Keratinocyte (primary cell): Measurements from ENCODE around the gene PTOV1. TPM values are rescaled to one million over a fixed set of nuclear protein-coding genes. Genes with fewer than 3 reads are reported as not detected.

Source experiments
- DNase-seq: peaks from one replicate; pipeline ENCODE4 v3.0.0-alpha.2; 2011; ENCODE audit warnings: low read depth, missing footprints, low spot score
- FAIRE-seq: peaks from 2 replicates; lab custom pipeline; 2011; peaks lifted over from hg19 to GRCh38; lab: Jason Lieb, UNC
- H2AFZ ChIP-seq: 2 replicates; pipeline ENCODE4 v1.6.0; 2012; ENCODE audit warnings: low read length, control low read depth, inconsistent platforms; ENCODE audit not compliant: control insufficient read depth
- H3K27ac ChIP-seq: 2 replicates; pipeline ENCODE4 v1.5.1; 2011; ENCODE audit warnings: low read length; ENCODE audit not compliant: control insufficient read depth, insufficient read depth
- H3K27me3 ChIP-seq: 3 replicates; pipeline ENCODE4 v1.6.0; 2011; ENCODE audit warnings: low read length; ENCODE audit not compliant: control insufficient read depth, insufficient read depth; ENCODE audit errors: extremely low read depth
- H3K36me3 ChIP-seq, 2 experiments: 2 replicates in 1 of 2; 3 replicates in 1 of 2; pipeline ENCODE4 v1.5.1; 2011; ENCODE audit warnings: low read length in 2 of 2, mild to moderate bottlenecking in 1 of 2; ENCODE audit not compliant: control insufficient read depth in 2 of 2, insufficient read depth in 2 of 2; ENCODE audit errors: extremely low read depth in 1 of 2
- H3K4me1 ChIP-seq: 3 replicates; pipeline ENCODE4 v1.5.1; 2011; ENCODE audit warnings: low read length; ENCODE audit not compliant: control insufficient read depth, insufficient read depth; ENCODE audit errors: extremely low read depth
- H3K4me2 ChIP-seq: 3 replicates; pipeline ENCODE4 v1.6.0; 2011; ENCODE audit warnings: low read depth, low read length; ENCODE audit not compliant: control insufficient read depth, insufficient read depth; ENCODE audit errors: extremely low read depth
- H3K4me3 ChIP-seq, 3 experiments: fragments of 200-600 bp in 1 of 3; sonication (generic) in 1 of 3; 2 replicates in 2 of 3; 3 replicates in 1 of 3; pipeline ENCODE4 v1.5.1; 2011 to 2016; ENCODE audit warnings: low read length in 3 of 3, mild to moderate bottlenecking in 3 of 3, control low read depth in 2 of 3, inconsistent platforms in 1 of 3, low read depth in 1 of 3, mixed read lengths in 1 of 3, mixed run types in 1 of 3, moderate library complexity in 1 of 3; ENCODE audit not compliant: control insufficient read depth in 2 of 3, insufficient read depth in 2 of 3; ENCODE audit errors: extremely low read depth in 1 of 3
- H3K79me2 ChIP-seq: 2 replicates; pipeline ENCODE4 v1.6.0; 2012; ENCODE audit warnings: low read length; ENCODE audit not compliant: control insufficient read depth, insufficient read depth
- H3K9ac ChIP-seq: 3 replicates; pipeline ENCODE4 v1.6.0; 2011; ENCODE audit warnings: low read length; ENCODE audit not compliant: control insufficient read depth, insufficient read depth; ENCODE audit errors: extremely low read depth
- H3K9me1 ChIP-seq: 3 replicates; pipeline ENCODE4 v1.6.0; 2011; ENCODE audit warnings: low read length; ENCODE audit not compliant: control insufficient read depth, insufficient read depth; ENCODE audit errors: extremely low read depth
- H3K9me3 ChIP-seq: 2 replicates; pipeline ENCODE4 v1.5.1; 2012; ENCODE audit warnings: low read depth, low read length; ENCODE audit not compliant: control insufficient read depth
- H4K20me1 ChIP-seq: 3 replicates; pipeline ENCODE4 v1.6.0; 2011; ENCODE audit warnings: low read length; ENCODE audit not compliant: control insufficient read depth, insufficient read depth; ENCODE audit errors: extremely low read depth
- CTCF ChIP-seq, 3 experiments: IDR thresholded peaks in 1 of 3; conservative IDR thresholded peaks in 1 of 3; optimal IDR thresholded peaks in 1 of 3; 2 replicates in 2 of 3; 3 replicates in 1 of 3; pipeline versions ENCODE3 to v1.5.1; 2011; ENCODE audit warnings: low read length in 3 of 3, mild to moderate bottlenecking in 3 of 3, moderate library complexity in 2 of 3, control low read depth in 1 of 3, inconsistent platforms in 1 of 3; ENCODE audit not compliant: insufficient read depth in 2 of 3; ENCODE audit errors: extremely low read depth in 1 of 3
- EZH2 ChIP-seq: IDR thresholded peaks from one replicate; pipeline ENCODE4 v1.6.1; 2012; ENCODE audit warnings: inconsistent platforms, mild to moderate bottlenecking, low read length, moderate library complexity
- dilution Hi-C: fragments of 300-500 bp; cut with MboI; formaldehyde crosslinking; loops from one replicate; pipeline ENCODE4 v1.7.0; 2020; ENCODE audit warnings: low sequenced_read_pairs; ENCODE audit not compliant: extremely low pct_ligation_motif_present
- polyA plus RNA-seq, 5 experiments: library from polyadenylated mRNA; depleted of rRNA in 3 of 5; stranded (reverse) in 3 of 5; stranded (forward) in 1 of 5; unstranded in 1 of 5; fragments of >200 nt; gene quantifications; 1 replicate in 1 of 5; 2 replicates in 3 of 5; 3 replicates in 1 of 5; pipeline versions ENCODE4 v1.2.1 to v1.2.3, GENCODE V29; 2011 to 2012; ENCODE audit warnings: missing spikeins in 2 of 5, low read depth in 1 of 5, low replicate concordance in 1 of 5

PTOV1 gene
- polyA plus RNA-seq, 1 donor (not counting 4 experiments of a cell fraction or from before 2014, with no cell fraction given), result 22.9 TPM

- no peak for TF ChIP-seq CTCF (optimal IDR thresholded peaks at IDR 0.05 in 1 of 3, IDR thresholded peaks at IDR 0.05 in 1 of 3, conservative IDR thresholded peaks at IDR 0.05 in 1 of 3; ENCODE audit: extremely low read depth in 1 of 3, insufficient read depth in 2 of 3, low read length in 3 of 3)
- TF ChIP-seq EZH2, result no peak
- Histone ChIP-seq H3K9me3 (no peaks in the 10 kb centered on the region), H3K4me2 (no peak overlapping the region), H3K79me2 (no peaks in the 10 kb centered on the region), H4K20me1 (no peaks in the 10 kb centered on the region), H3K9ac (no peak overlapping the region), H3K4me1 (peaks cover 10% of the 10 kb centered on the region), H3K27ac (no peak overlapping the region), H2AFZ (no peak overlapping the region), H3K9me1 (no peaks in the 10 kb centered on the region), H3K27me3 (no peaks in the 10 kb centered on the region), H3K36me3 (peaks cover 8 to 17% of the 10 kb centered on the region in 2 experiments), H3K4me3 (no peak overlapping the region)
- FAIRE-seq, result no peak
- no peak for DNase-seq
- dilution Hi-C loops, result no loop called here
Observed at GRCh38 chr19:49806620-49806959, 44.4 kb upstream of the PTOV1 start.

GRCh38 chr19:49807058-49807903 is 43.7 kb upstream of the PTOV1 start:
- no peaks in the 10 kb centered on the region for H3K9me1 ChIP-seq
- peaks cover 8 to 17% of the 10 kb centered on the region in 2 experiments for H3K36me3 ChIP-seq
- H3K27me3 ChIP-seq, result no peaks in the 10 kb centered on the region
- peaks cover 10% of the 10 kb centered on the region for H3K4me1 ChIP-seq
- no peak overlapping the region for H3K4me3 ChIP-seq
- no peaks in the 10 kb centered on the region for H4K20me1 ChIP-seq
- DNase-seq (no peak), FAIRE-seq (no peak)
- no peak overlapping the region for H2AFZ ChIP-seq
- no peak overlapping the region for H3K27ac ChIP-seq
- TF ChIP-seq EZH2 (no peak), CTCF (optimal IDR thresholded peaks at IDR 0.05 in 1 of 3, IDR thresholded peaks at IDR 0.05 in 1 of 3, conservative IDR thresholded peaks at IDR 0.05 in 1 of 3; ENCODE audit: extremely low read depth in 1 of 3, insufficient read depth in 2 of 3, low read length in 3 of 3) (no peak)
- no peaks in the 10 kb centered on the region for H3K9me3 ChIP-seq
- H3K9ac ChIP-seq, result no peak overlapping the region
- no peaks in the 10 kb centered on the region for H3K79me2 ChIP-seq
- dilution Hi-C loops, result no loop called here
- H3K4me2 ChIP-seq, result no peak overlapping the region
